ENCODE data around the gene CUEDC1. TPM values are rescaled to one million over a fixed set of nuclear protein-coding genes. Genes with fewer than 3 reads are reported as not detected.

The CUEDC1 gene
- total and polyA plus RNA-seq, 2 experiments from 2014 or later = 11.6 to 23.3 TPM

DNA sequence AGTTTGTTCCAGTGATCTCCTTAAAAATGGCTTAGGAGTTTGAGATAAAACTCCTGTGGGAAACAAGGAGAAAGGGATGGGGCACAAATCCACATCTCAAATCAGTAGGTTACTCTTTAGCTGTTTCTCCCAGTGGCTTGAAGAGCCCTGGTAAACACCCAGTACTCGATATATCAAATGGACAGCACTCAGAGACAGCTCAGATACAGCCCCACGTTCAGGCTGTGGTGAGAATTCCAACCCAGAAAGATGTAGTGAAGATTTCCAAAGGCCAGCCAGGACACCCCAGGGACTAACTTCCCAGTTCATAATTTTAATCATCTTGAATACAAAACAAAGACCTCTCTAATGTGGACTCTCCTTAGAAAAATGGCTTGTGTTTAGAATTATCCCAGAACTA, 39.2 kb upstream of the CUEDC1 start:
- Histone ChIP-seq H3K79me2 (peaks cover 18% of the 10 kb centered on the region), H3K4me1 (ENCODE audit: insufficient read depth) (peaks cover 3% of the 10 kb centered on the region), H3K4me2 (no peak overlapping the region), H3K27me3 (no peaks in the 10 kb centered on the region), H3K4me3 (no peak overlapping the region), H3K27ac (no peak overlapping the region), H3K9me2 (replicated peaks; ENCODE audit: insufficient read depth) (no peaks in the 10 kb centered on the region), H3K36me3 (replicated peaks; ENCODE audit: insufficient read depth, low read depth) (no peaks in the 10 kb centered on the region), H4K20me1 (ENCODE audit: insufficient read depth, poor library complexity, severe bottlenecking) (peaks cover 4% of the 10 kb centered on the region), H3K9me3 (ENCODE audit: low read depth) (no peaks in the 10 kb centered on the region), H2AFZ (no peak overlapping the region)
- no peak for DNase-seq (ENCODE audit: low spot score)
- 47% methylated on average over 2 of the region's 2 CpGs for WGBS (ENCODE audit: low lambda C conversion rate, missing lambda C conversion rate)
- TF ChIP-seq, protein P1, sequence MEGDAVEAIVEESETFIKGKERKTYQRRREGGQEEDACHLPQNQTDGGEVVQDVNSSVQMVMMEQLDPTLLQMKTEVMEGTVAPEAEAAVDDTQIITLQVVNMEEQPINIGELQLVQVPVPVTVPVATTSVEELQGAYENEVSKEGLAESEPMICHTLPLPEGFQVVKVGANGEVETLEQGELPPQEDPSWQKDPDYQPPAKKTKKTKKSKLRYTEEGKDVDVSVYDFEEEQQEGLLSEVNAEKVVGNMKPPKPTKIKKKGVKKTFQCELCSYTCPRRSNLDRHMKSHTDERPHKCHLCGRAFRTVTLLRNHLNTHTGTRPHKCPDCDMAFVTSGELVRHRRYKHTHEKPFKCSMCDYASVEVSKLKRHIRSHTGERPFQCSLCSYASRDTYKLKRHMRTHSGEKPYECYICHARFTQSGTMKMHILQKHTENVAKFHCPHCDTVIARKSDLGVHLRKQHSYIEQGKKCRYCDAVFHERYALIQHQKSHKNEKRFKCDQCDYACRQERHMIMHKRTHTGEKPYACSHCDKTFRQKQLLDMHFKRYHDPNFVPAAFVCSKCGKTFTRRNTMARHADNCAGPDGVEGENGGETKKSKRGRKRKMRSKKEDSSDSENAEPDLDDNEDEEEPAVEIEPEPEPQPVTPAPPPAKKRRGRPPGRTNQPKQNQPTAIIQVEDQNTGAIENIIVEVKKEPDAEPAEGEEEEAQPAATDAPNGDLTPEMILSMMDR (IDR thresholded peaks at IDR 0.05; ENCODE audit: poor library complexity) = no peak
- TF ChIP-seq EZH2 (IDR thresholded peaks at IDR 0.05; ENCODE audit: borderline replicate concordance) = no peak
- no peak for TF ChIP-seq EZH2phosphoT487 (IDR thresholded peaks at IDR 0.05; ENCODE audit: low read depth, severe bottlenecking, unreplicated experiment)

DNA sequence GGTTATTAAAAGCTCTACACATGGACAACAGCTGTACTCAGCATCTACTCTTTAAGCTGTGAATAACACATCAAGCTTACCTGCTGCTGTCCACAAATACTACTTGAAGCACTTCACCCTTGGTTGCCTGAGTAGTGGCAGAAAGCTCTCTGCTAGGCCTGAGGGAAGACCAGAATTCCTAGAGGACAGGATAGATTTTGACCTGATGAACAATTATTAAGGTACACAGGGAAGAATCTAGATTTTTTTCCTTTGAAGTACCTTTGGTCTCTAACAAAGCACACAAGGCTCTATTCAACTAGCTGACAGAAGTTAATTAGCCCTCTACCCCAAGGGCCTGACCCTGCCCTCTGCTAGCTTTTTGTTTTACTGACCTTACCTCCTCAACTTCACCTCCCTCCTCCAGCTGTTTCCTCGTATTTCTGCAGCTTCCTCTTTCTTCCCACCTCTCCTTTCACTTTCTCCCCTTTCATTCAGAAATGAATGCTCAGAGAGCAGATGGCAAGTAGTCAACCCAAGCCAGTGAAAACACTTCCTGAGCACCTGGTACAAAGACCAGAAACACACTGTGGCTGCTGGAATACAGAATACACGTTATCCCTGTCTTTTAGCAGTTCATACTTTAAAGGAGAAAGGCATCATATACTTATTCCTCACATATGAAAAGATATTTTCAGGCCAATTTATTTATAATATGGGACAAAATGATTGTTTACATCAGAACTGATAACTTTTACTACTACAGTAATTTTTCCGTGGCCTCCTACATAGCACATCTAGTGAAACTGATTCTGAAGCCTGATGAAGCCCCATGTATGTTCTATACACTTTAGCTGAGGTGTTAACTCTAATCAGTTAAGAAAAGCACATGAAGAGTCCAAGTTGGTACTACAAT, 38.5 kb upstream of the CUEDC1 start:
- TF ChIP-seq EZH2 (IDR thresholded peaks at IDR 0.05; ENCODE audit: borderline replicate concordance) (no peak), EZH2phosphoT487 (IDR thresholded peaks at IDR 0.05; ENCODE audit: low read depth, severe bottlenecking, unreplicated experiment) (no peak)
- TF ChIP-seq, protein P1 (IDR thresholded peaks at IDR 0.05; ENCODE audit: poor library complexity) = no peak
- Histone ChIP-seq H2AFZ (no peak overlapping the region), H3K79me2 (peaks cover 12% of the 10 kb centered on the region), H3K27ac (no peak overlapping the region), H4K20me1 (ENCODE audit: insufficient read depth, poor library complexity, severe bottlenecking) (no peaks in the 10 kb centered on the region), H3K4me2 (no peak overlapping the region), H3K9me2 (replicated peaks; ENCODE audit: insufficient read depth) (no peaks in the 10 kb centered on the region), H3K36me3 (replicated peaks; ENCODE audit: insufficient read depth, low read depth) (no peaks in the 10 kb centered on the region), H3K4me3 (no peak overlapping the region), H3K9me3 (ENCODE audit: low read depth) (no peaks in the 10 kb centered on the region), H3K4me1 (ENCODE audit: insufficient read depth) (peaks cover 11% of the 10 kb centered on the region), H3K27me3 (no peaks in the 10 kb centered on the region)
- WGBS (ENCODE audit: low lambda C conversion rate, missing lambda C conversion rate) = 53% methylated on average over 3 of the region's 3 CpGs
- DNase-seq (ENCODE audit: low spot score) = no peak

DNA sequence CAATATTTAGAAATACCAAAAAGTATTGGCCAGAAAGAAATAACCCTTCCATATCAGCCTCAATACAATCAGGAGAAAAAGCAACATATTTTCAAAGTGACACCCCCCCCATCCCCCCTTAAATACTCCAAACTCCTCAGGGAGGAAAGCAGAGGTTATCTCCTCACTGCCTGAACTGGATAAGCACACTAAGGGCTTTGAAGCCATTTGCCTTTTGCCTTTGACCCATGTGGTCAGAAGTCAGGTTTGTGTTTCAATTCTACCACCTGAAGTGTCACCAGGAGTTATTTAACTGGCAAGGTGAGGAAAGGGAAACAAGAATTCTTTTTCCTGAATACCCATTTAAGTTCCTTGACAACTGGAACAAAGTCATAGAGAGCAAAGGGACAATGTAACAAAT, 36.3 kb upstream of the CUEDC1 start:
- Histone ChIP-seq H3K4me3 (no peak overlapping the region), H3K27me3 (no peaks in the 10 kb centered on the region), H3K4me2 (no peak overlapping the region), H3K79me2 (peaks cover 16% of the 10 kb centered on the region), H3K4me1 (ENCODE audit: insufficient read depth) (peaks cover 12% of the 10 kb centered on the region), H3K9me2 (replicated peaks; ENCODE audit: insufficient read depth) (no peaks in the 10 kb centered on the region), H3K9me3 (ENCODE audit: low read depth) (no peaks in the 10 kb centered on the region), H3K36me3 (replicated peaks; ENCODE audit: insufficient read depth, low read depth) (no peaks in the 10 kb centered on the region), H3K27ac (no peak overlapping the region), H2AFZ (no peak overlapping the region), H4K20me1 (ENCODE audit: insufficient read depth, poor library complexity, severe bottlenecking) (peaks cover 1% of the 10 kb centered on the region)
- no peak for TF ChIP-seq EZH2 (IDR thresholded peaks at IDR 0.05; ENCODE audit: borderline replicate concordance)
- DNase-seq (ENCODE audit: low spot score) = no peak

DNA sequence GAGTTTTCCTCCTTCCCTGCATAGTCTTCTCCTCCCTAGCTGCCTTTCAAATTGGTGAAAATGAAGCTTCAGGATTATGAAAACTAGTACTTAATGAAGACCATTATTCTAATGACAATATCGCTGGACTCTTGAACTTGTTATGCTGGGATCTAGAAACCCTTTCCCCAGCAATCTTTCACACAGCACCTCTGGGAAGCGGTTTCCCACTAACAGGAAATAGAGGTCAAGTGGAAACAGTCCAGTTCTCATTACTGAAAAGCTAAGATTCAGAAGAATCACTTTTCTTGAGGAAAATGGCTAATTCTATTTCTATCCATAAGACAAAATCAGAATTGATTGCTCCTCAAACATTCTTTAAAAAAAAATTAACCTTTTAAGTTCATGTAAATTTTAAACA, 34.8 kb upstream of the CUEDC1 start:
- Histone ChIP-seq H3K9me2 (replicated peaks; ENCODE audit: insufficient read depth) (no peaks in the 10 kb centered on the region), H3K9me3 (ENCODE audit: low read depth) (no peaks in the 10 kb centered on the region), H2AFZ (no peak overlapping the region), H3K4me3 (no peak overlapping the region), H3K4me1 (ENCODE audit: insufficient read depth) (peaks cover 26% of the 10 kb centered on the region), H3K36me3 (replicated peaks; ENCODE audit: insufficient read depth, low read depth) (no peaks in the 10 kb centered on the region), H3K27me3 (no peaks in the 10 kb centered on the region), H3K79me2 (peaks cover 31% of the 10 kb centered on the region), H3K27ac (peak overlapping the region; percentile 99), H4K20me1 (ENCODE audit: insufficient read depth, poor library complexity, severe bottlenecking) (peaks cover 16% of the 10 kb centered on the region), H3K4me2 (no peak overlapping the region)
- no peak for DNase-seq (ENCODE audit: low spot score)
- no peak for TF ChIP-seq EZH2 (IDR thresholded peaks at IDR 0.05; ENCODE audit: borderline replicate concordance)
- TF ChIP-seq, protein P1 (IDR thresholded peaks at IDR 0.05; ENCODE audit: poor library complexity) = no peak
- TF ChIP-seq EZH2phosphoT487 (IDR thresholded peaks at IDR 0.05; ENCODE audit: low read depth, severe bottlenecking, unreplicated experiment) = no peak
- WGBS (ENCODE audit: low lambda C conversion rate, missing lambda C conversion rate) = 80% methylated on average over 2 of the region's 2 CpGs

Data from hepatocyte (in vitro differentiated cells).